HTR-8/SVneo (cell line): Measurements from ENCODE around the gene SPG11.
"Not testable (repeated sequence)": the region's sequence is repeated elsewhere in the genome, so short reads cannot be mapped to it uniquely, and the experiment has no call there.

ENCODE experiments used
- DNase-seq: peaks from one replicate; pipeline ENCODE4 v3.0.0; 2011; ENCODE audit warnings: low spot score, mixed read lengths; ENCODE audit not compliant: insufficient read length
- FAIRE-seq: peaks from 2 replicates; lab custom pipeline; 2011; peaks lifted over from hg19 to GRCh38; lab: Jason Lieb, UNC

SPG11 gene

GRCh38 chr15:44641651-44642050, 21.8 kb downstream of the SPG11 start:
- FAIRE-seq (no peak), DNase-seq (no peak)

DNA sequence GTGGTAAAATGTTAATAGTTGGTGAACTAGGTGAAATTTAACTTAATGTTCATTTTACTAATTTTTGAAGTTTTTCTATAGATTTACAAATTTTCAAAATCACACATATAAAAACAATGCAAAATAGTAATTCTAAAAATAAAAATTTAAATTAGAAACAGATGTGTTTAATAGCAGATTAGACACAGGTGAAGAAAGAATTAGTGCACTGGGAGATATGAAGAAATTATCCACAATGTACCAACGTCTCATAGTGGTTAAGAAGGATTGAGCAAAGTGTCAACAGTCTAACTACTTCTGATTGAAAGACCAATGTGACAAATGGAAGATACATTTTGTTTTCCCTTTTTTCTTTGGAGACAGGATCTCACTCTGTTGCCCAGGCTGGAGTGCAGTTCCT, 26.5 kb downstream of the SPG11 start:
- no peak for DNase-seq
- no peak for FAIRE-seq

DNA sequence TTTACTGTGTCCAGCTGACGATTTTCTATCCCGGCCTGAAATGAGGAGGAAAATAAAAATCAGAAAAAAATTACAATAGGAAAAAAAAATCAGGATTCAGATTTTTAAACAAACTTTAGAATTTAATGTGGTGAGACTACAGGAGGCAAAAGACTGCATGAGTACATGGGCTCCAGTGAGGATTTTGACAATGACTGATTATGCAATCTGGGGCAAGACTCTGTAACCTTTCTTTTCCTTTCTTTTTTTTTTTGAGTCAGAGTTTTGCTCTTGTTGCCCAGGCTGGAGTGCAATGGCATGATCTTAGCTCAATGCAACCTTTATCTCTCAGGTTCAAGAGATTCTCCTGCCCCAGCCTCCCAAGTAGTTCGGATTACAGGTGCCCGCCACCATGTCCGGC, 29.9 kb downstream of the SPG11 start:
- no peak for FAIRE-seq

DNA sequence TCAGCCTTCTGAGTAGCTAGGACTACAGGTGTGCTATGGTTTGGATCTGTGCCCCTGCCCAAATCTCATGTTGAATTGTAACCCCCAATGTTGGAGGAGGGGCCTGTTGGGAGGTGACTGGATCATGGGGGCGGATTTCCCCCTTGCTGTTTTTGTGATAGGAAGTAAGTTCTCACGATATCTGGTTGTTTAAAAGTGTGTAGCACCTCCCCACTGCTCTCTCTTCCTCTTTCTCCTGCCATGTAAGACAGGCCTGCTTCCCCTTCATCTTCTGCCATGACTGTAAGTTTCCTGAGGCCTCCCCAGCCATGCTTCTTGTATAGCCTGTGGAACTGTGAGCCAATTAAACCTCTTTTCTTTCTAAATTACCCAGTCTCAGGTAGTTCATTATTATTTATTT, 38.2 kb downstream of the SPG11 start:
- FAIRE-seq, DNase-seq: not testable (repeated sequence)

More for the DNA sequence above, 29.9 kb downstream of the SPG11 start:
- no peak for DNase-seq

DNA sequence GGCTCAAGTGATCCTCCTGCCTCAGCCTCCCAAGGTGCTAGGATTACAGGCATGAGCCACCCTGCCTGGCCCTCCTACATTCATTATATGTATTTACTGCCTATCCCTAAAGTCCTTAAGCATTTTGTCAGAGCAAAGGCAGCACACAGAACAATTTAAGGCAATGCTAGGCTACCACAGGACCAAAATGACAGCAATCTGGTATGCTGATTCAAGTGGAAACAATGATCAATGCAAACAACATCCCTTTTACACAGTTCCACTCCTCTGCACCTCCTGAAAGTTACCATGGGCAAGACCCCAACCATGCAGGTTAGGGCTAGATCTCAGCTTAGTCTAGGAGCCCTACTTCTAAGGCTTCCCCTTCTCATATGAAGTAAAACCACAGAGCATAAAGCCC, 40.3 kb downstream of the SPG11 start:
- DNase-seq (no peak), FAIRE-seq (no peak)

DNA sequence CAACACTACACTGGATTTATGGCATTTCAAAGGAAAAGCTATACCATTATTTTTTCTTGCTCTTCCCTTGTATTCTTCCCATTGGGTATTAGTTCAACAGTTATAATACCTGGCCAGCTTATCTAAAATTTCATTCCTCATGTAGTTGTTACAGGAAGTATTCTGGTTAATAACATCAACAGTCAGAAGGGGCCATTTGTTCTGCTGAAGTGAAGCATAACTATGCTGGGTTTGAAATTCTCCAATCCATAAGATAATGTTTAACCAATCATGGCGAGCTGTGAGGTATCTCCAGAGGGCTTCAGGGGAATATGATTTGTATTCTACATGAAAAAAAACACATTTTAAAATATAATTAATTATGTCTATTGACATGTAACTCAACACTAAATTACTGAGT, 43.4 kb downstream of the SPG11 start:
- FAIRE-seq (no peak), DNase-seq (no peak)

- FAIRE-seq: no peak
- no peak for DNase-seq
Observed at GRCh38 chr15:44616974-44617373, 46.5 kb downstream of the SPG11 start.

DNA sequence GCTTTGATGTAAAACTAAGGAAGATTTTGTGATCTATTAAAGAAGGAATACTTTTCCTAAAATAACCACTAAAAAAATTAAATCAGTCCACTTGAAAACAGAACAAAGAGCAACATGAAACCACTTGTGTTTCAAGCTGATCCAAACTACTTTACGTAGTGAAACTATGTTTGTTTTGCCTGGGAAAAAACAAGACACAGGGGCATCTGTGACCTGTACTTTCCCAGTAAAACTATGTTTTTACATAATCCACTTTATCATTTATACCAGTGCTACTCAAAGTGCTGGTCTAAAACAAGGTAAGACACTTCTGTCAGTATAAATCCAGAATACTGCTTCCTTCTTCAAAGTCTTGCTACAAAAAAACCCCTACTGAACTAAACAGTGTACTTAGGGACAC, 56.7 kb downstream of the SPG11 start:
- FAIRE-seq (no peak), DNase-seq (no peak)

DNA sequence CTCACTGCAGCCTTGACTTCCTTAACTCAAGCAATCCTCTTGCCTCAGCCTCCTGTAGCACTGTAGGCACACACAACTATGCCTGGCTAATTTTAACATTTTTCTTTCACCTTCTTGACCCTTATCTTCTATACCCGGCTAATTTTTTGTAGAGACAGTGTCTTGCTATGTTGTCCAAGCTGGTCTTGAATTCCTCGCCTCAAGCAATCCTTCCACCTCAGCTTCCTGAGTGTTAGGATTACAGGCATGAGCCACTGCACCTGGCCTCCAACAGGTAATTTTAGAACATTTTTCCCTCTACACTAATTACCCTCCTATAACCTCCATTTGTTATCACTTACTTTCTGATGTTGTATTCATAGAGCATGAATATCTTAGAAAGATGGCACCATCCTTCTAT, 60.3 kb downstream of the SPG11 start:
- FAIRE-seq: no peak
- no peak for DNase-seq

GRCh38 chr15:44598892-44599291, 64.6 kb downstream of the SPG11 start:
- DNase-seq: no peak
- FAIRE-seq: no peak

GRCh38 chr15:44598066-44598465, 65.4 kb downstream of the SPG11 start:
- FAIRE-seq: no peak
- no peak for DNase-seq

GRCh38 chr15:44596511-44597010, 66.9 kb downstream of the SPG11 start:
- FAIRE-seq (no peak), DNase-seq (no peak)

DNA sequence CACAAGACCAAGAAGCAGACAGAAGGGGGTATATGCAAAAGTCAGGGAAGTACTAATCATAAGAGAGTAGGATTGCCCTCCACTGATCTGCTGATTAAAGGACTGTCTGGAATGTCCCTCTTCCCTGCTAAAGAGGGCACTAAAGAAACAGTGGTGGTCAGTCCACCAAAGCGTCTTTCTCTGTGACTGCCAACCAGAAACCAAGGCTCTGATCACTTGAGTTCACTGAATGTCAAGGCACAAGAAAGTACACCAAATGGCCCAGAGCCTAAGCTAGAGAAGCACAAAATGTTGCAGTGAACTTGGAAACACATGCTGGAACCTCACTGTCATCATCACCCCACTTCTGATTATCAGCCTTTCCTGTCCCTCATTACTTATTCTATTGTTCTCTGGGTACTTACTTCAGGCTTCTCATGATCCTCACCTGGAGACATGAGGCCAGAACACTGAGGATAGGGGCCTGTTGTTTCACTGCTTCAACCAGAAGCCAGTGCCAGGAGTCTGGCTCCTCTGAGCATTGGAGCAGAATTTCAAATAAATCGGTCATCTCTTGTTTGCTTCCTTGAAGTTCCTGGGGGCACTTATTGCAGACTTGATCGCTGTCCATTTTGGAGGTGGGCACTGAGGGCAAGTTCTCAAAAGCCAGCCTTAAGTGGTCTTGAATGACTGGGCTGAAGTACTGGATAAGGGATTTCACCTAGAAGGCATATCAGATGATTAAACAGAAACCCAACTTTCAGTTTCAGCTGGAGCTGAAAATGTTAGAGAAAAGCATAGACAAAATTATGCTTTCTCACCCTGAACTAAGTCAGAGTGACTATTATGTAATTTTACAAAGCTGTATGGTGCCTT, 67.6 kb downstream of the SPG11 start:
- DNase-seq: no peak
- FAIRE-seq: no peak

DNA sequence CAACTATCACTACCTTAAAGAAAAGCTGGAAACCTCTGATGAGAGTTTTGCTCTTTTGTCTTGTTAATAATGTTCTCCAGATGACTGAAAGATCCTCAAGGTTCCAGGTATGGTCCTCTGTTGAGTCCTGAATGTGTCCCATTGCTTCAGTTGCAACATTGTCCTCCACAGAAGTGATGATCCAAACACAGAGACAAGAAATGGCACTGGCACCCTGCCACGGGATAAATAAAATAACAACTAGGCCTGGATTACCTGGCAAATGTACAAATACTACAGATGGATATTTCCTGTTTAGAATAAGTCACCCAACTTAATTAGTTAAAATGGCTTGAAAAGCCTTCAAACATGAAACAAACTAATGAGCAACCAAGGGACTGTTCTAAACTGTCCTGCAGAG, 68.2 kb downstream of the SPG11 start:
- DNase-seq (no peak), FAIRE-seq (no peak)

GRCh38 chr15:44593042-44593736, 70.3 kb downstream of the SPG11 start:
- DNase-seq (peak; percentile 28), FAIRE-seq (no peak)

GRCh38 chr15:44591326-44591725, 72.1 kb downstream of the SPG11 start:
- FAIRE-seq (no peak), DNase-seq (no peak)

DNA sequence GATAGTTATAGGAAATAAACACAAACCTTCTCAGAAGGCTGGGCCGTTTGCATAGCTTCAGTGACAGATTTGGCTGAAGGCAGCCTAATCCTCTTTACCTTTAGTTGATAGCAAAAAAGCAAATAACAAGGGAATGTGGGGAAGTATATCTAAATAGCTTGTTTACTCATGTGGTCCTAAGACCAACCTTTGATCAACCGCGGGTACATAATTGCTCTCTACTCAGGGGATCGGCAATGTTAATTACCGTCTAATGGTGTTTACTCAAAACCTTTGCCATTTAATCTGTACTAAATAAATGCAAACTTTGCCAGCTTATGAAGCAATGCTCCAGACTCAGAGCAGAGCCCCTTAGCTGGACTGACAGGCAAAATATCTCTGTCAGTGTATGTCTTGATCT, 74.9 kb downstream of the SPG11 start:
- DNase-seq (no peak), FAIRE-seq (no peak)

DNA sequence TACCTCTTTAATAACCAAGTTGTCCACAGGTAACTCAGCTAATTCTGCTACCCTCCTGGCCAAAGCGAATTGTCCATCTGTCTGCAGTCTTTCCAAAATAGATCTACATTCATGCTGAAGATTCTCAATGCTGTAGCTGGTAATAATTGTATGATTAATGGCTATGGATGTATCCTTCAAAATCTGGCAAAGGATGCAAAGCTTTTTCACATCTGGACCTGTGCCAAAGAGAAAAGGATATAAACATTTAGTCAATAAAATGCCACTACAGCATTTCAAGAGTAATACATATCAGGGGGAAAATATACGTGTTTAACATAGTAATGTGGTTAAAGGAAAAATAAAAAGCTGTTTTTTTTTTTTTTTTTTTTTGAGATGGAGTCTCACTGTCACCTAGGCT, 77.8 kb downstream of the SPG11 start:
- FAIRE-seq (no peak), DNase-seq (no peak)

DNA sequence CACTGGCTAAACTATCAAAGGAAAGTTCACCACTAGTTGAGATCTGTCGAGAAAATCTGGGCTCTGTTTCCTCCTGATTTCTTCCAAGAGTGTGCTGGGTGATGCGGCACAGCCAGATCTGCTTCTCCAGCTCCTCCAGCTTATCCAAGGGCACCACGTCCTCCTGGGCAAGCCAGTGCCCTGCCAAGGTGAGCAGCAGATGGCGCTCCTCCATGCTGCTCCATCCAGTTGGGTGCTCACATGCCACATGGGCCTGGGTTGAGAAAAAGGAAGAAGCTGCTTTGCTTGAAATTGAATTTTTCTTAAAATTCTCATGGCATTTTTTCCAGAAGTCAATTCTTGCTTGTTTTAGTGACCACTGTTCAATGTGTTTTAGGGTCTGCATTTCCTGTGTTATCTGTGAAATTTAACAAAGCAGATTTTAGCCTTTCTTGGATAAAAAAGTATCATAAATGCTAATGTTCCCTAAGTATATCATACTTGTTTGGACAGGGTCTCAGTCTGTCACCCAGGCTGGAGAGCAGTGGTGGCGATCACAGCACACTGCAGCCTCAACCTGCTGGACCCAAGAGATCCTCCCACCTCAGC, 79.2 kb downstream of the SPG11 start:
- peak; percentile 55 for DNase-seq
- FAIRE-seq: no peak

DNA sequence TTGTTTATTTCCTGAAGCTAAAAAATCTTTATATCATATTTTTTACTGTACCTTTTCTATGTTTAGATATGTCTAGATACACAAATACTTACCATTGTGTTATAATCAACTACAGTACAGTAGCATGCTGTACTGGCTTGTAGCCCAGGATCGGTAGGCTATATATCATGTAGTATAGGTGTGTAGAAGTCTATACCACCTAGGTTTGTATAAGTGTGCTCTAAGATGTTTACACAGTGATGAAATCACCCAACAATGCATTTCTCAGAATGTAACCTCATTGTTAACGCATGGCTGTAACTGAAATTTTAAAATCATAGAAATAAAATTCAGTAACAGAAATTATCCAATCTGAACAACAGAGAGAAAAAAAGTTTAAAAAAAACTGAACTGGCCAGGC, 83.4 kb downstream of the SPG11 start:
- FAIRE-seq: no peak
- DNase-seq: no peak

DNA sequence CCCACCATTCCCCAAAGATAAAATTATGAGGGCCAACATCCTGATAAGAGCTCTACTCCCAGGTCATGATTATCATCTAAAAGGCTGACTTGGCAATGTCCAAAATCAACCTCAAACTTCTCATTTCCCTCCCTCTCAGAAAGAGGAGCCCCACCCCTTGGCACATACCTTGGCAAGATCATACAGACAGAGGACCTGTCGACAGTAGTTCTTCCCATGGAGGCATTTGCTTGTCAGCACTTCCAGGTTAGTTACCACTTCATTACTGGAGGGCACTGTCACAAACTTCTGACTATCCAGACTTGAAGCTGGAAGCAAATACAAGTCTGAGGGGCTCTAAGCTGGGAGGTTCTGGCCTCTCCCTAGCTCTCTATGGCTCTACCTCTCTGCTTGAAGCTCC, 88.7 kb downstream of the SPG11 start:
- no peak for DNase-seq
- no peak for FAIRE-seq
